Measurements from ENCODE around the gene RITA1. TPM values are rescaled to one million over a fixed set of nuclear protein-coding genes. Genes with fewer than 3 reads are reported as not detected.

Gene RITA1
- total and polyA plus RNA-seq, 3 donors from 2014 or later, result 14.3 to 22.1 (median 20.9) TPM

DNA sequence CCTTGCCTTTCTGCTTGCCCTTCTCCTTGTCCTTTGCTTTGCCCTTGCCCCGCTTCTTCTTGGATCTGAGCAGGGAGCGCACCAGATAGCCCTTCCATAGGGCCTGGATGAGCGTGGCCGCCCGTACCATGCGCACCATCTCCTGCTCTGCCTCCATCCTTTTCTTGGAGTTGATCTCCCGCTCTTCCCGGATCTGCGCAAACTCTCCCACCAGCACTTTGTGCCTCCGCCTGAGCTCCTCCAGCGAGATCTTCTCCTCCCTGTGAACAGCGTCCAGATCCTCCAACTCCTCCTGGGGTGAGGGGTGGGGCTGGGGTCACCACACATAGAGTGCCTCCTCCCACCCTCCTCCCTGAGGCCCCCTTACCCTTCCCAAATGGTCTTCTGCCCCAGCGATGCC lies 10.1 kb downstream of the RITA1 start:
- intact Hi-C loops (cut with DNase I; ENCODE audit: low total_unique reads), result loop anchor here (10.0 kb wide), 1 partner anchor 239 kb away; no protein-coding TSS in a partner anchor
- DNase-seq, result no peak
- no peak overlapping the region for H3K4me3 ChIP-seq
- no peak overlapping the region for H3K27ac ChIP-seq
- no peaks in the 10 kb centered on the region for H3K36me3 ChIP-seq (ENCODE audit: low read depth, missing control alignments)
- 88 to 96% methylated on average over 12 to 13 of the region's 13 CpGs for WGBS, 2 donors
- H3K27me3 ChIP-seq, result no peaks in the 10 kb centered on the region
- peaks cover 10% of the 10 kb centered on the region for H3K4me1 ChIP-seq
- no peak for TF ChIP-seq POLR2A (IDR thresholded peaks at IDR 0.05)
- TF ChIP-seq, protein P1, sequence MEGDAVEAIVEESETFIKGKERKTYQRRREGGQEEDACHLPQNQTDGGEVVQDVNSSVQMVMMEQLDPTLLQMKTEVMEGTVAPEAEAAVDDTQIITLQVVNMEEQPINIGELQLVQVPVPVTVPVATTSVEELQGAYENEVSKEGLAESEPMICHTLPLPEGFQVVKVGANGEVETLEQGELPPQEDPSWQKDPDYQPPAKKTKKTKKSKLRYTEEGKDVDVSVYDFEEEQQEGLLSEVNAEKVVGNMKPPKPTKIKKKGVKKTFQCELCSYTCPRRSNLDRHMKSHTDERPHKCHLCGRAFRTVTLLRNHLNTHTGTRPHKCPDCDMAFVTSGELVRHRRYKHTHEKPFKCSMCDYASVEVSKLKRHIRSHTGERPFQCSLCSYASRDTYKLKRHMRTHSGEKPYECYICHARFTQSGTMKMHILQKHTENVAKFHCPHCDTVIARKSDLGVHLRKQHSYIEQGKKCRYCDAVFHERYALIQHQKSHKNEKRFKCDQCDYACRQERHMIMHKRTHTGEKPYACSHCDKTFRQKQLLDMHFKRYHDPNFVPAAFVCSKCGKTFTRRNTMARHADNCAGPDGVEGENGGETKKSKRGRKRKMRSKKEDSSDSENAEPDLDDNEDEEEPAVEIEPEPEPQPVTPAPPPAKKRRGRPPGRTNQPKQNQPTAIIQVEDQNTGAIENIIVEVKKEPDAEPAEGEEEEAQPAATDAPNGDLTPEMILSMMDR (IDR thresholded peaks at IDR 0.05), result no peak
- H3K9me3 ChIP-seq, result no peaks in the 10 kb centered on the region

DNA sequence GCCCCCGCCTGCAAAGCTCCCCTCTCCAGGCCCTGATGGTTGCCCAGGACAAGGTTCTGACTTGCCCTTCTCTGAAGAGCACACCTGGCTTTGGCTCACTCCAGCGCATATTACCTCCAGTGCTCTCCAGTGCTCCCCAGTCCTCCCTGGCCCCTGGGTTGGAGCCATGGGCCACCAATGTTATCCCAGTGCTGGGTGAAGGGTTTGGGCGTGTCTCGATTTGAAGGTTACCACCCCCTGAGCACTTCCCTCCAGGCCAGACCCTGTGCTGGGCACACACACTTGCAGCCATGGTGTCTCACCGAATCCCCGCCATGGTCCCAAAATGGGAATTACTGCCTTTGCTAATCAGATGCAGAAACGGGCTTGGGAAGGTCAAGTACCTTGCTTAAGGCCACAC lies 11.1 kb downstream of the RITA1 start:
- intact Hi-C loops (cut with DNase I; ENCODE audit: low total_unique reads), result loop anchor here (10.0 kb wide), 1 partner anchor 238 kb away; no protein-coding TSS in a partner anchor
- H3K4me1 ChIP-seq, result peaks cover 16% of the 10 kb centered on the region
- no peak for DNase-seq
- no peaks in the 10 kb centered on the region for H3K9me3 ChIP-seq
- no peak overlapping the region for H3K4me3 ChIP-seq
- no peaks in the 10 kb centered on the region for H3K36me3 ChIP-seq (ENCODE audit: low read depth, missing control alignments)
- no peak overlapping the region for H3K27ac ChIP-seq
- TF ChIP-seq, protein P1 (IDR thresholded peaks at IDR 0.05), result no peak
- TF ChIP-seq POLR2A (IDR thresholded peaks at IDR 0.05), result no peak
- 65 to 84% methylated on average over 5 to 7 of the region's 7 CpGs for WGBS, 2 donors
- no peaks in the 10 kb centered on the region for H3K27me3 ChIP-seq

DNA sequence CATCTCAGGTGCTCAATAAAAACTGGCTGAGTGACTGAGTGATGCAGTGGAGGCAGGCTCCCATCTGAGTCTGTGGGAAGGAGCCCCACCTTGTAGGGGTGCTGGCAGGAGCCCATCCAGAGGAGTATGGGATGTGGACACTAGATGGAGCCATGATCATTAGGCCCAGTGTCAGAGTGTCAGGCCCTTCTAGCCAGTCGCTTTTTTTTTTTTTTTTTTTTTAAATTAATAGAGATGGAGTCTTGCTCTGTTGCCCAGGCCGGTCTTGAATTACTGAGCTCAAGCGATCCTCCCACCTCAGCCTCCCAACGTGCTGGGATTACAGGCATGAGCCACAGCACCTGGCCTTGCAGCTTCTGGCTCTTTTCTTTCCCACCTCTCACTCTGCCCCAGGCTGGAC lies 11.5 kb downstream of the RITA1 start:
- H3K4me3 ChIP-seq, result no peak overlapping the region
- 16 to 28% methylated on average over 4 of the region's 4 CpGs for WGBS, 2 donors
- no peaks in the 10 kb centered on the region for H3K36me3 ChIP-seq (ENCODE audit: low read depth, missing control alignments)
- H3K4me1 ChIP-seq, result peaks cover 17% of the 10 kb centered on the region
- no peaks in the 10 kb centered on the region for H3K9me3 ChIP-seq
- no peak overlapping the region for H3K27ac ChIP-seq
- peak; percentile 82 for DNase-seq
- TF ChIP-seq POLR2A (IDR thresholded peaks at IDR 0.05), result no peak
- TF ChIP-seq, protein P1 (IDR thresholded peaks at IDR 0.05), result peak; percentile 18 to 66 (median 46)
- intact Hi-C loops (cut with DNase I; ENCODE audit: low total_unique reads), result loop anchor here (10.0 kb wide), 1 partner anchor 238 kb away; no protein-coding TSS in a partner anchor
- no peaks in the 10 kb centered on the region for H3K27me3 ChIP-seq

DNA sequence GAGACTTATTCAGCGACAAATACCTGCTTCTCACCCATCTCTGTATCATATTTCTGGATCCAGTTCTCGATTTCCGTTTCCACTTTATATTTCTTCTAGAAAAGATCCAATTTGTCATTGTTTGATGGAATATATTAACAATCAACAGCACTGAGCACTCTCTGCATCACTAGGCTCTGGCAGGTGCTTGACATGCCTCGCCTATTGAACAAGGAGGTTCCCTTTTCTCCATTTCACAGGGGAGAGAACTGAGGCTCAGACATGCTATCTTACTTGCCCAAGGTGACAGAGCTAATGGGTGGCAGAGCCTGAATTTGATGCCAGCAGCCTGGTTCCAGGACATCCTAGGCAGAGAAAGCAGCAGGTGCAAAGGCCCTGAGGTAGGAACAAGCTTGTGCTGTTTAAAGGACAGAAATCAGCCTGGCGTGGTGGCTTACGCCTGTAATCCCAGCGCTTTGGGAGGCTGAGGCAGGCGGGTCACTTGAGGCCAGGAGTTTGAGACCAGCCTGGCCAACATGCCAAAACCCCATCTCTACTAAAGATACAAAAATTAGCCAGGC lies 12.1 kb downstream of the RITA1 start:
- Histone ChIP-seq H3K4me1 (peaks cover 17% of the 10 kb centered on the region), H3K27ac (no peak overlapping the region), H3K36me3 (ENCODE audit: low read depth, missing control alignments) (no peaks in the 10 kb centered on the region), H3K9me3 (no peaks in the 10 kb centered on the region), H3K4me3 (no peak overlapping the region), H3K27me3 (no peaks in the 10 kb centered on the region)
- TF ChIP-seq, protein P1 (IDR thresholded peaks at IDR 0.05), result no peak
- no peak for TF ChIP-seq POLR2A (IDR thresholded peaks at IDR 0.05)
- WGBS, 2 donors, result 88 to 92% methylated on average over 8 of the region's 8 CpGs
- intact Hi-C loops (cut with DNase I; ENCODE audit: low total_unique reads), result loop anchor here (10.0 kb wide), 1 partner anchor 237 kb away; no protein-coding TSS in a partner anchor
- DNase-seq, result no peak

DNA sequence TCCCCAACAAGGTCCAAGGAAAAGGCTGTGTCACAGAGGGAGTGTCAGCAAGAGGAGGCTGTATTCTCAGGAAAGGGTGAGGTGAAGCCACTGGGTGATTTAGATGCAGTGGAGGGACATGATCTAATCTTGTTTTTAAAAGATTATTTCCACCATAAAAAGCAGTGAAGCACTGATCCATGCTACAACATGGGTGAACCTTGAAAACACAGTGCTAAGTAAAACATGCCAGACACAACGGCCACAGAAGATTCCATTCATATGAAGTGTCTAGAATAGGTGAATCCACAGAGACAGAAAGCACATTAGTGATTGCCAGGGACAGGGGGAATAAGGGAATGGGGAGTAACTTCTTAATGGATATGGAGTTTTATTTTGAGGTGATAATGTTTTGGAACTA lies 12.8 kb downstream of the RITA1 start:
- Histone ChIP-seq H3K4me1 (peaks cover 17% of the 10 kb centered on the region), H3K9me3 (no peaks in the 10 kb centered on the region), H3K27ac (no peak overlapping the region), H3K4me3 (no peak overlapping the region), H3K36me3 (ENCODE audit: low read depth, missing control alignments) (no peaks in the 10 kb centered on the region), H3K27me3 (no peaks in the 10 kb centered on the region)
- DNase-seq, result no peak
- TF ChIP-seq POLR2A (IDR thresholded peaks at IDR 0.05), result no peak
- TF ChIP-seq, protein P1 (IDR thresholded peaks at IDR 0.05), result no peak
- intact Hi-C loops (cut with DNase I; ENCODE audit: low total_unique reads), result loop anchor here (10.0 kb wide), 1 partner anchor 237 kb away; no protein-coding TSS in a partner anchor
- WGBS, 2 donors, result 69 to 73% methylated on average over 1 of the region's 1 CpG

Data from testis (tissue), 3 donors.